Ecto neural progenitor cell (in vitro differentiated cells): ENCODE data around the gene GTF2A1.

Source experiments
- DNase-seq: peaks from one replicate; pipeline ENCODE4 v3.0.0-alpha.2; 2018; ENCODE audit warnings: low spot score

Gene GTF2A1

GRCh38 chr14:81177225-81177624 is 43.5 kb downstream of the GTF2A1 start:
- no peak for DNase-seq

DNA sequence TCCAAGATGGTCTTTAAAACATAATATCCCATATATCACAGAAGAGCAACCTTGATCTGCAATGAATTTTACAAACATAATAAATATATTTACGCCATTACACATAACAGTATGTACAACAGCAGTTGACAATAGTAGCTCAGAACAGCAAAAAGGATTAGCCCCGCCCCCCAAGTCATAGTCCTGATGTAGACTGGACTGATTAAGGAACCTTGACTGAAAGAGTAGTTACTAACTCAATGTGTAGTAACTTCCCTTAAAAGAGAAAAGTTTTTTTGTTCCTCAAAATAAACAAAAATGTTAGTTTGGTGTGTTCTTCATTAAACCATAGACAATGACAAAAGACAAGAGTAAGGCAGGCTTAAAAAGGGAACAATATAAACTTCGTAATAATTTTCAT is 44.5 kb downstream of the GTF2A1 start:
- no peak for DNase-seq

GRCh38 chr14:81172881-81173280 is 47.9 kb downstream of the GTF2A1 start:
- DNase-seq: no peak

DNA sequence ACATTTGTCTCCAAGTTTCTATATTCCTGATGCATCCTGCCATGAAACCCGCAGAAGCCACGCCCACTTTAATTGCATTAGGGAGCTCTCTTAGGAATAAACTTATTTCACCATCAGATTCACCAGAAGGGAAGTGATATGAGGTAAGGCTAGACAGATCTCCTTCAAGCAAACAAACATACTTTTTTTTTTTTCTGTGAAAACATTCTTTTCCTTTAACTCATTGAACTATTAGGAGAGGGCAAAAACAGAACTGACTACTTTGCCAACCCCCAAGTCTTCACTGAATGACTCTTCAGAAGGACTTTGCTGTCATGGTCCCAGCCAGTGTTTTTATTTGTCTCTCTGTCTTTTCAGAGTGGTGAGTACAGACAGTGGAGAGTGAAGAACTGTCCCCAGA is 48.4 kb downstream of the GTF2A1 start:
- DNase-seq: no peak

DNA sequence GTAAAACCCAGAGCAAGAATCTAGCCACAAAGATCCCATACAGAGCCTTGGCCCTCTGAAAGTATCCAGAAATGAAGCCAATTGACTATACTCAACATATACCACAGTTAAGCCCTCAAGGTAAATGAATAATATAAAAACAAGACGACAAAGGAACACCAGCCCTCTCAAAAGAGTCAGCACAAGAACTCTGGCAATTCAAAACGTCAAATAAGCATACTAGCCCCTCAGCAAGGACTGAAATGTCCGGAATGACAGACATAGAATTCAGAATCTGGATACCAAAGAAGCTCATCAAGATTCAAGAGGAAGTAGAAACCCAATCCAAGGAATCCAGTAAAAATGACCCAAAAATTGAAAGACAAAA is 49.9 kb downstream of the GTF2A1 start:
- DNase-seq: no peak

GRCh38 chr14:81170104-81170828 is 50.5 kb downstream of the GTF2A1 start:
- DNase-seq: peak; percentile 92

- DNase-seq: no peak
Measured at GRCh38 chr14:81169711-81170103, 51.1 kb downstream of the GTF2A1 start.

DNA sequence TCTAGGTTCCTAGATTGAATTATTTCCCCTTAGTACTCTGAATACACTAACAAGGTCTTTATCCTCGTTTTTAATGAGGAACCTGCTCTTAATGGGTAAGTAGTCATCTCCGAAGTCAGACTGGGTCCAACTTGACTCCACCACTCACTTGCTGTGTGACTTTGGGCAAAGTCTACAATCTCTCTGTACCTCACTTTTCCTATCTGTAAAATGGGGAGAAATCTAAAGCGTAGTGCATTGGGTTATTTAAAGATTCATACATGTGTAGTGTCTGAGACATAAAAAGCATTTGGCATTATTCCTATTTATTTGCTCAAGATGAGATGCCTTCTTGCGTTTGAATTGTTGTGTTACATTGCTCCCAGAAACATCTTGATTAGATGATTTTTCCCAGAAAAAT is 51.5 kb downstream of the GTF2A1 start:
- DNase-seq: no peak

GRCh38 chr14:81166121-81166520 is 54.6 kb downstream of the GTF2A1 start:
- DNase-seq: no peak

GRCh38 chr14:81165188-81165587 is 55.6 kb downstream of the GTF2A1 start:
- no peak for DNase-seq

DNA sequence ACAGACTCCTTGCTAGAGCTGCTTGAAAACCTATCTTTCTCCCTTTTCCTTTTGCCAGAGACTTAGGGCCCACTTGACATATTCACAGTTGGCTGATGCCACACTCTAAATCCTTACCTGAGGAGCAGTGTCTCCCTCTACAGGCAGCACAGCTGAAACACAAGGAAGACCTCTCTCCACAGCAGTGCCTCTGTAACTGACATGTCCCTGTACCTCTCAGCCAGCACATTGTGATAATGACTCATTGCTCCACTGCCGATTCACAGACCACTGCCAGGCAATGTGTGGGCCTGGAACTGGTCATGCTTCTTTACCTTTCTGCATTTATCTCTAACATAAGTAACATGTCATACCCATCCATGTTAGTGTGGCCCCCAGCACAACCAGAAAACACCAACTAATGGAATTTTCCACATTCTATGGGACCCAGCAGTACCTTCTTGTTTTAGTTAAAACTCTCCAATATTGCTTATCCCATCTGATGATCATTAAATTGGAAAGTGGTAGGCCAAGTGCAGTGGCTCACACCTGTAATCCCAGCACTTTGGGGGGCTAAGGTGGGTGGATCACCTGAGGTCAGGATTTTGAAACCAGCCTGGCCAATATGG is 56.5 kb downstream of the GTF2A1 start:
- DNase-seq: peak; percentile 69

DNA sequence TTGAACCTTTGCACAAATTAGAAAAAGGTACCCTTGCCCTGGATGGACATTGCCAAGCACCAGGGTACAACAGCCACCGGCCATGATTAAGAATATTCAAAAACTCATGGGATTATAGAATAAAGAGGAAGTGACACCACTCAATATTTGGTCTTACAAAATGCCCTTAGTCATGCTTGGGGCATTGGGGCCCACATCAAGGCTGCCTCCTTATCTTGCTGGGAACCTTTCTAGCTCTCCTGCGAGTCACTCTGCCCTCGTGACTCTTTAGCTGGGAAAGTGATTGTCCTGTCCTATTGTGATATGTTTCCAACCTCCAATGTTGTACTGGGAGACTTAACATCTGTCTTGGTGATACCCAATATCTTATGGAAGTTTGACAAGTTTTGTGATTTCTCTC is 57.8 kb downstream of the GTF2A1 start:
- DNase-seq: no peak

- no peak for DNase-seq
Measured at GRCh38 chr14:81161749-81162148, 59.0 kb downstream of the GTF2A1 start.

DNA sequence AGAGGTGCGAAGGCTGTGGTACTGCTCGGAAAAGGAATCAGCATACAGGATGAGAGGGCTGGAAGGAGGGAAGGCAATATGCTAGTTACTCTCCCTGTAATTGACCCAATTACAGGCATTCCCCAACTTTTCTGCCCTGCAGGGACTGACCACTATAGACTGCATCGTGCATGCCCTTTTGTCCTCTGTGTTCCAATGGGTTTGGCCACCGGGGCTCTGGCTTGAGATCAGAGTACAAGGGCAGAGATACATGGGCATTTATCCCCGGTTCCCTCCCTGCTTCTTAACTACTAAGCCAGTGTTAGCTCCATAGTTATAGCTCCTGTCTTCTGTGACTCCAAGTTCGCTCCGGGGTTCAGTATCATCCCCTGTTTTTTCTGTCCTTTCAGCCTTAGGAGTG is 59.7 kb downstream of the GTF2A1 start:
- no peak for DNase-seq

DNA sequence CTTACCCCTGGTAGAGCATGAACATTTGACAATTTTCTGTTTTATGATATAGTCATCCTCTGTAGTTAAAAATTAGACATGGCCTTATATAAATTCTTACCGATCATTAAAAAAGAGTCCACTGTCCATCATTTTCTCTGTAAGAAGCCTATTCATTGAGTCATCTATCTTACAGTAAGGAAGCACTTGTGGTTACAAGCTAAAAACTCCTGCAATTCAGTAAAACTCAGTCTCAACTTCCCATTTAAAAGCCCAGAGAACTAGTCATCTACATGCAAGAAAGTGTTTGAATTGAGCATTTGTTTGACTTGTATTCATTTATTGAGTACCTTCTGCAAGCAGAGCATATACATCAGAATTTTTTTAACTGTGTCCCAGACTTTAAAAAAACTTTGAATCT is 63.3 kb downstream of the GTF2A1 start:
- no peak for DNase-seq

DNA sequence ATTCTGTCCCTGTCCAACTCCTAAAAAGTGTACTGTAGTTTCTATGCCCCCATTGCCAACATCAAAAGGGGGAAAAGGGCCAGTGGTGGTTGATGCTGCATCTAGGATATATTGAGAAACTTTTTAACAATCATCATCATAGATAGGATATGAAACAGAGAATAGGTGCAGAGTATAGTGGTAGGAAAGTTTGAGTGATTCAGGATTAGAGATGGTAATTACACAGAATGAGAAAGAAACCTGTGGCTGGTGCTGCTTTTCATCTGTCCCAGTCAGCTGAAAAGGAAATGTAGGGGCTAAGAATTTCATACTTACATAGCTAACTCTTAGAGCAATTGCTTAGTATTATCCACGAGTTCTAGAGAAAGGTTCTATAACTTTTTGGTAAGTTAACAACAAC is 67.6 kb downstream of the GTF2A1 start:
- no peak for DNase-seq

GRCh38 chr14:81148635-81149034 is 72.1 kb downstream of the GTF2A1 start:
- no peak for DNase-seq

DNA sequence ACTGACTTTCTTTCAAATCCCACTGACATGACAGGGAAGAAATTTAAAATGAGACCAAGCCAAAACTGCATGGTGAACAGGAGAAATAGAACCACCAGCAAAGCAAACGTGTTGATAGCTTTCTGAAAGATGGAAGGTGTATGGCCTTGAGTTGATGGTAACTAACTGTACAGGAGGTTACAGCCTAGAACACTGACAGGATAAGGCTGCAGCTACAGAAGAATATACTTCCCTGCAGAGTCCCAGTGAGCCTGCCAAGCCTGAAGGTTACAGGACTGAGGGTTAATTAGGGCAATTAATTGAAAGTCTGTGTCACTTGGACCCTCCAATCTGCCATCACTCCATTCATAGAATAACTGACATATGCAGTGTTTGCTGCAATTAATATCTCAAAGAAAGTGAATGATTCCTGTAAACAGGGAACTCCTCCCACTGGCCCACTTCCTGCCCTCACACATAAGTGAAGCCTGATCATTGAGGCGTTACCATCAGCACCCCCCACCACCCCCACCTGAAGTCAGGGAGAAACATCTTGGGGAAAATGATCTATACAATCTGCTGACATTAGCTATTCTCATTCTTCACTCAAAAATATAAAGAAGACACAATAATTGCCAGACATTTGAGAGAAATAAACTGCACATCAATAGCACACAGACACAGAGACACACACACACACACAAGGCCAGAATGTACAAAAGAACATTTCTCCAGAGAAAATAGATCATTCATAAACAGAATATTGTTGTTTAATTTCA is 73.4 kb downstream of the GTF2A1 start:
- no peak for DNase-seq

- DNase-seq: no peak
Measured at GRCh38 chr14:81144824-81145603, 75.7 kb downstream of the GTF2A1 start.

DNA sequence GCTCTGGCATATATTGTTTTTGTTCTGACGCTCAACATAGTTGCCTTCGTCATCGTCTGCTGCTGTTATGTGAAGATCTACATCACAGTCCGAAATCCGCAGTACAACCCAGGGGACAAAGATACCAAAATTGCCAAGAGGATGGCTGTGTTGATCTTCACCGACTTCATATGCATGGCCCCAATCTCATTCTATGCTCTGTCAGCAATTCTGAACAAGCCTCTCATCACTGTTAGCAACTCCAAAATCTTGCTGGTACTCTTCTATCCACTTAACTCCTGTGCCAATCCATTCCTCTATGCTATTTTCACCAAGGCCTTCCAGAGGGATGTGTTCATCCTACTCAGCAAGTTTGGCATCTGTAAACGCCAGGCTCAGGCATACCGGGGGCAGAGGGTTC is 77.0 kb downstream of the GTF2A1 start:
- DNase-seq: no peak

DNA sequence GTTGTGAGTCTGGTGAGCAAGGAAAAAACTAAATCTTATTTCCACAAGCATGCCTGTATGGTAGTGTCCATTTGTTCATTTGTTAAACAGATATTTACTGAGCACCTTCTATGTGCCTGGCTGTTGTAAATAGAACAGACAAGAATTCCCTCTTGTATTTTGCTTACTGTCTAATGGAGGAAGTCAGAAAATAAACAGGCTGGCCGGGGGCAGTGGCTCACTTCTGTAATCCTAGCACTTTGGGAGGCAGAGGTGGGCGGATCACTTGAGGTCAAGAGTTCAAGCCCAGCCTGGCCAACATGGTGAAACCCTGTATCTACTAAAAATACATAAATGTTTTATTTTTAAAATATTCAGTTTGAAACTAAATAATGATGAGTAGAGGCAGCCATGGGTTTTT is 79.3 kb downstream of the GTF2A1 start:
- DNase-seq: no peak

DNA sequence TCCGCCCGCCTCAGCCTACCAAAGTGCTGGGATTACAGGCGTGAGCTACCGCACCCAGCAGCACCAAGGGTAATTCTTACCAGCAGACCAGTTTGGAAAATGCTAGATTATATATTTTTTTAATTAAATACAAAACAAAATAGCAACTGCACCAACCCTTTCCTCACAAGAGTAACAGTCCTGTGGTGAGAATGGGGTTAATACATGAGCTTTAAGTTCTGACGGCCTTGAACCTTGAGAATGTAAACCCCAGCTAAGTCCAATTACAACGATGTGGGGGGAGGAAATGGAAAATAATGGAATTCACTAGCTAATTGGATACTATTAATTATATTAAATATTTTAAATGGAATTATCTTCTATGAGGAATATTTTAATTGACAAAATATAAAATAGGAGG is 82.3 kb downstream of the GTF2A1 start:
- DNase-seq: no peak

- DNase-seq: no peak
Measured at GRCh38 chr14:81137316-81137715, 83.4 kb downstream of the GTF2A1 start.
